Measurements from ENCODE around the gene BIRC7.

The BIRC7 gene

GRCh38 chr20:63235399-63235983, at the start of gene BIRC7:
TSS of gene BIRC7 (plus strand) at chr20:63235905. CDS start at chr20:63236097, 192 bp downstream.
- no peak for DNase-seq

GRCh38 chr20:63186084-63186483, 49.6 kb upstream of the BIRC7 start:
- DNase-seq = no peak

DNA sequence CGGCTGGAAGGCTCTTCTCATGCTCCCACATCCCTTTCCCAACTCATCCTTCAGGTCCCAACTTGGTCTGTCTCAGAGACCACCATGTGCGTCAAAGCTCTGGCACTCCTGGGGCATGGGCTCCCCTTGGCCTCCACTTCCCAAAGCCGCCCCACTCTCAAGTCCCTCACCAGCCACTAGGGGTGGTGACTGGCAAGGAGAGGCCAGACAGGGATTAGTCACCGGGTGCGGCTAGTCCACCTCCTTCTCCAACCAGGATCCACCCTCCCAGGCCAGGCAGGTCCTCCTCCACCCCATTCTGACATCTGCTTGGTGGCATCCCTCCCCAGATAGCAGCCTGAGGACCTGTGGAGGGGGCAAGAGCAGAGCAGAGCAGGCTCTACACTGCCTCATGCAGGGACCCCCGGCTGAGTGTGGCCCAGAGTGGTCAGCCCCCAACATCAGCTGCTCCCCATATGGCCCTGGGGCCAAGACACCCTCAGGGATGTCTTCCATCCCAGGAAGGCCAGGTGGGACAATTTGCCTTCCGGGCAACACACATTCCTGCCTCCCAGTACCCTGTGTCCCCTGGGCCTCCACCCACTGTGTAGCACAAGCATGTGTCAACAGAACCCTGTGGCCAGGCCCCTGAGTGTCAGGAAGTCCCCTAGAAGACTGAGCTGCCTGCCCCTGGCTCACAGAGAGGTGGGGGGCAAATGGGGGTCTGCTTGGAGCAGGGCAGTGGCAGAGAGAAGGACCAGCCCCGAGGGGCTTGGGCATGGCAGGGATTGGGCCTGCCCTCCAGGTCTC, 49.0 kb upstream of the BIRC7 start:
- no peak for DNase-seq

- DNase-seq = no peak
These were observed 48.2 kb upstream of the BIRC7 start for GRCh38 chr20:63187338-63188158.

- no peak for DNase-seq
These were observed 47.6 kb upstream of the BIRC7 start for GRCh38 chr20:63188159-63188442.

DNA sequence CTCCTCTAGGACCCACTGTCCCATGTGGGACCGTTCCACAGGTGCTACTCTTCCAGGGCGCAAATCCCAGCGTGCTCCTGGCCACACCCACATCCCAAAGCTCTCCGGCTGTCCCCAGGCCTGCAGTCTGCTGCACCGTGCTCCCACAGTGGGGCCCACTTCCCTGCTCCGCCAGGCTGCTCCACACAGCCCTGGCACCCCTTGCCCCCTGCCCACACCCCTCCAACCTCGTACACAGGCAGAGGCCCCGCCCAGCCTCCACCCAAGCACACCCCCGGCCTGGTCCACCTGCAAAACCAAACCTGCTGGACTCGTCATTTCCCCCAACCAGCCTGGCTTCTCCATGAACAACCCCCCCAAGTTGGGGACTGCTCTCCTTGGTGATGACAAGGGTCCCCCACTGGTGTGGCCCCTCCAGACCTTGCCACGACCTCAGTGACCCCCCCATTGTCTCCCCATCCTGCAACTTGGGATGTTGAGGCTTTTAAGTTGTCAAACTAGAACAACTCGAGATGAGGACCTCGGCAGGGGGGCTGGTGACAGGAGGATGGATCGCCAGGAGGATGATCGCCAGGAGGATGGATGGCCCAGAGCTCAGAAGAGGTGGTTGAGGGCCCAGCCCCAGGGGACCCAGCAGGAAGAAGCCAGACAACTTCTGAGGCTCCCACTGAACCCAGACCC, 46.9 kb upstream of the BIRC7 start:
- DNase-seq = no peak

- DNase-seq = no peak
These were observed 46.4 kb upstream of the BIRC7 start for GRCh38 chr20:63189322-63189642.

DNA sequence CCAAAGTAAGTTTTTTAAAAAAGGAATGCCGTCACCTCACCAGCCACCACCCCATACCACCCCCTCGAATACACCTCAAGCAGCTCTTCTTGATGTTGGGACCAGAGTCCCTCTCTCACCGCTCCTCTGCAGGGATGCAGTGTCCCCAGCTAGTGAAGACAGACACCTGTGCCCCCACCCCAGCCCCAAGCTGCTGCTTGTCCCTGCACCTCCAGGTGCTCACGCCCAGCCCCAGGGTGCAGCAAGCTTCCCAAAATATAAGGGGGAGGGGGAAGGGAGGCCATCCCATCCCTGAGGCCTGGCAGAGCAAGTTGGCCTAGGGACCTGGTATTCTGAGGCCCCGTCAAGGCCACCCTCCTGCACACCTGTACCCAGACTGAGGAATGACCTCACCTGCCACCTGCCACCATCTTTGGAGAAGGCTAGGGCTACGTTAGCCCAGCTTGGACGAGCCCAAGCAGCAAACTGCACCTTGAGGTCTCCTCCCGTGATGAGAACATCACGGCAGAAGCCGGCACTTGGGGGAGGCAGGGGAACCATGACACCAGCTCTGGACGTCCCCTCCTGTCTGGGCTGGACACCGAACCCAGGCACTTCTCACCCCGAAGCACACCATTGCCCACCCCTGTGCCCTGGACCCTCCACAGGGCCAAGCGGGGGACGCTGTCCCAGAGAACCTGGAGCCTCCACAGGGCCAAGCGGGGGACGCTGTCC, 45.7 kb upstream of the BIRC7 start:
- DNase-seq = no peak

GRCh38 chr20:63190828-63191227, 44.9 kb upstream of the BIRC7 start:
- DNase-seq = no peak

- no peak for DNase-seq
These were observed 44.3 kb upstream of the BIRC7 start for GRCh38 chr20:63191400-63191799.

- no peak for DNase-seq
These were observed 43.0 kb upstream of the BIRC7 start for GRCh38 chr20:63192721-63193120.

GRCh38 chr20:63194007-63194796, 41.5 kb upstream of the BIRC7 start:
- no peak for DNase-seq

DNA sequence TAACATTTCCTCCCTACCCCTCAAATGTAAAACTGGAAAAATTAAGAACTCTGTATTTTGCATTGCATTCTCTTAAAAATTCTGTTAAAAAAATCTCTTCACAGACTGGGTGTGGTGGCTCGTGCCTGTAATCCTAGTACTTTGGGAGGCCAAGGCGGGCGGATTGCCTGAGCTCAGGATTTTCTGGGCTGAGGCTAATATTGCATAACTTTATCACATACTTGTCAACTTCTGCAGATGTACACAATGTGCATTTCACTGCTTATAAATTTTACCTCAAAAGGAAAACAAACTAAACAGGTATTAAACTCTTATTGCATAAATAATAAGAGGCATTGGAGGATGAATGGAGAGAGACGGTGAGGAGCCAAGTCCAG, 40.9 kb upstream of the BIRC7 start:
- no peak for DNase-seq

GRCh38 chr20:63196768-63197470, 38.8 kb upstream of the BIRC7 start:
- no peak for DNase-seq

DNA sequence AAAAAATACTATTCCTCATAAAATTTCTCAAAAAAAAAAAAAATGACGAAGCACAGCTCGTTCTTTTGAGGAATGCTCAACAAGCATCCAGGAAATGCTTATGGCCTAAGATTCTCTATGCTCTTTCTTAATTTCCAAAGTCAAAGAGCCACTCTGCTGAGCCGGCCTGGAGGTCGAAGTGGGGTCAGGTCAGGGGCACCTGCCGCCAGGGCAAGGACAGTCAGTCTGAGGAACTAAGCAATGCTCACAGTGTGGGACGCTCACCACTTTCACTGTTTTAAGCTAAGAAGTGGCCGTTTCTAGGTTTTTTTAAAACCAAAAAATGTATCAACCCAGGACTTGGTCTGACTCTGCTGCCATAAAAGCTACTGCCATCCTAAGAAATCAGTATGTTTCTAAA, 37.1 kb upstream of the BIRC7 start:
- DNase-seq = no peak

GRCh38 chr20:63202021-63202420, 33.7 kb upstream of the BIRC7 start:
- no peak for DNase-seq

DNA sequence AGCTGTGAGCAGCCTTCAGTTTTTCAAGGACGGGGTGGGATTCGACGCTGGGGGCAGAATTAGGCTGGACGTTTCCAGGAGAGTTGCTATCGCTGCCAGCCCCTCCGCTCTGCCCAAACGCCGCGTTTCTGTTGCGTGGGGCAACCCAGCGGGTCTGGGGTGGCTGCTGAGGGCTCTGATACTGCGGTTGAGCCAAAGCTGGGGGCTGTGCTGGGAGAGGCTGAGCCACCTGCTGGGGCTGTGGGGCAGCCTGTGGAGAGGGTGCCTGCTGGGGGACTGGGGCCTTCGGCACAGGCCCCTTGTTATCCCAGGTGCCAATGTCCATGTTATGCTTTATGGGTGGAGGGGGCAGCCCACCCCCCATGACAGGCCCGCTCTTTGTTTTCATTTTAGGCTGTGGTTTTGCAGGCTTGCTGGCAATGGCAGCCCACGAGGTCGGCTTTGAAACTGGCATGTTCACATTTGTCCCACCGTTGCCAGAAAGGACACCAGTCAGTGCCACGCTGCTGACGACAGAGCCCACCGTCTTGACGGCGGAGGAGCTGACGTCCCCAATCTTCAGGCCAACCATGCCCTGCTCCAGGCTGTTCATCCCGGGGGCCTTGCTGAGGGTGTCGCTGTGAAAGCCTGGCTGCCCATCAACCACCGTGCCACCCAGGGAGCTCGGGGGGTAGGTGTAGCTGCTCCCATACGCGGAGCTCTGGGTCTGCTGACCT, 32.7 kb upstream of the BIRC7 start:
- DNase-seq = no peak

DNA sequence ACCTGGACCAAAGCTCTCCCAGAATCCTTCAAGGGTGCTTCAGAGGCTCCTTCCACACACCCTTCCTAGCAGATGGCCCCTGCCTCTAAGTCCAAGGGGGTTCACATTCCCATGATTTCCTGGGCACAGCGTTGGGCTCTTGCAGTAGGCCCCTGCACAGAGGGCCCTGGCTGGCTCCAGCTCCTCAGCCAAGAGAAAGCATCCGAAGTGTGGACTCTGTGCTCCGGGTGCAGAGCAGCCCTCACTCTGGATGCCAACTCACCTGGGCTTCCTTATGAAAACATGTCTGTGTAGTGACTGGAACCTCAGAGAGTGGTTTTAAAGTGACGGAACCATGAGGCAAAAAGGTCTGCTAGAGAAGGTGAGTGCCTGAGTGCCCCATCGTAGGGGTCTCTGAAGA, 31.3 kb upstream of the BIRC7 start:
- no peak for DNase-seq

GRCh38 chr20:63205896-63206295, 29.8 kb upstream of the BIRC7 start:
- DNase-seq = no peak

DNA sequence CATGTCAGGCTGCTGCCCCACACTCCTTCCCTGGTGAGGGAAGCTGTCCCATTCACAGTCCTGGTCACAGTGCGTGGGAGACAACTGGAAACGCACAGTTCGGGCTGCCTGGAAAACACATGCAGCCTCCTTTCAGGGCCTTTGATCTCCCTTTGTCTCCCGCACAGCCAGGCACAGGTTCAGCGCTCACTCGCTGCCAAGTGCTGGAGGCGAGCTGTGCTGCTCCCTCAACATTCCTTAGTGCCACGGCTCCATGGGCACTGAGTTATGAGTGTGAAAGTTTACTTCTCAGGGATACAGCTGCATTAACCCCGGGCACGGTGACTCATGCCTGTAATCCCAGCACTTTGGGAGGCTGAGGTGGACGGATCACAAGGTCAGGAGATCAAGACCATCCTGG, 28.8 kb upstream of the BIRC7 start:
- no peak for DNase-seq

GRCh38 chr20:63208346-63208909, 27.3 kb upstream of the BIRC7 start:
- DNase-seq = no peak

Data from activated CD4-positive, alpha-beta T cell treated with anti-CD3 and anti-CD28 coated beads, Interleukin-10, Interleukin-2, amounts not matched to agents 100 ng/mL and 50 ng/mL, durations not matched to agents 16 hours and 8 hours (primary cell).